Activated T-cell treated with anti-CD3 and anti-CD28 coated beads, Interleukin-2, amount 50 U/mL, for 4 hours (primary cell): Measurements from ENCODE around the gene CD34. TPM values are rescaled to one million over a fixed set of nuclear protein-coding genes. Genes with fewer than 3 reads are reported as not detected.

Source experiments
- ATAC-seq, 2 donors: fragments of 200-7000 bp; cut with Tn5 transposase; one replicate each; pipeline ENCODE4 v1.10.0; 2021
- DNase-seq: peaks from one replicate; pipeline ENCODE4 v3.0.0-alpha.2; 2020
- H3K27me3 Mint-ChIP-seq: one replicate; pipeline ENCODE4 v1.8.0; 2021; ENCODE audit warnings: low read depth, mixed read lengths
- H3K36me3 Mint-ChIP-seq: one replicate; pipeline ENCODE4 v1.8.0; 2022; ENCODE audit warnings: mixed read lengths; ENCODE audit not compliant: insufficient read depth
- H3K4me1 Mint-ChIP-seq: one replicate; pipeline ENCODE4 v1.8.0; 2021; ENCODE audit warnings: low read depth, mixed read lengths
- H3K4me3 Mint-ChIP-seq: one replicate; pipeline ENCODE4 v1.8.0; 2021; ENCODE audit warnings: mild to moderate bottlenecking, moderate library complexity, mixed read lengths
- H3K9me3 Mint-ChIP-seq: one replicate; pipeline ENCODE4 v1.8.0; 2021; ENCODE audit warnings: mixed read lengths
- total RNA-seq, 3 donors: library from RNA; stranded (reverse); gene quantifications; one replicate each; pipeline ENCODE4 v1.2.1, GENCODE V29; 2021

Gene CD34
- total RNA-seq, 3 donors from 2014 or later: 0.05 to 0.20 (median 0.08) TPM

DNA sequence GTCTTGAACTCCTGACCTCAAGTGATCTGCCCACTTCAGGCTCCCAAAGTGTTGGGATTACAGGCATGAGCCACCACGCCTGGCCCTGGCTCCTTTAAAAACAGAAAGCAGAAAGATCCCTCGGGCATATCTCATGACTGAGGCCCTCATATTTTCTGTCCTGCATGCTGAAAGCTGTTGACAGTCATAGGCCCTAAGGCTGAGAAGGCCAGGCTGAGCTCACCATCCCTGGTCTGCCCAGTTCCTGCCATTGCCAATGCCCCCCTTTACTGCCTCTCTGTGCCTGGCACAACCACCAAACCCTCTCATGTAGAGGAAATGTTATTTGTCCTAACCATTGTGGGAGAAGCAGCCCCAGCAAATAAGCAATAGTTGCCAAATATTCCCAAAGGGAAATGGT lies 12.7 kb downstream of the CD34 start:
- H3K4me3 Mint-ChIP-seq: no peak overlapping the region
- no peaks in the 10 kb centered on the region for H3K36me3 Mint-ChIP-seq
- DNase-seq (no peak), ATAC-seq (no peak)
- no peaks in the 10 kb centered on the region for H3K27me3 Mint-ChIP-seq
- no peaks in the 10 kb centered on the region for H3K9me3 Mint-ChIP-seq
- H3K4me1 Mint-ChIP-seq: no peaks in the 10 kb centered on the region

DNA sequence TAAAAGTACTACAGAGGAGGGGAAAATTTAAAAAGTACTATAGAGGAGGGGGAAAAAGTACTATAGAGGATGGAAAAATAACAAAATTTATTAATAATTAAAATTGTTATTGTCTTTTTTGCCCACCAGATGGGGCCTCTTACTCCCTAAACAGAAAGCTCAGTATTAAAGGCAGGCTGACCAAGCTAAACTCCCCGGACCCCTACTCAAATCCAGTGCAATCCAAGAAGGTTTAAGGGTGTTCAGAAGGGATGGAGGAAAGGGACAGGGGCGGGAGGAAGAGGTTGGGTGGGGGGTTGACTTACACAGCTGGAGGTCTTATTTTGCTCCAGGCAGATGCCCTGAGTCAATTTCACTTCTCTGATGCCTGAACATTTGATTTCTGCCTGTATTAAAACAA lies 13.7 kb downstream of the CD34 start:
- Mint-ChIP-seq H3K9me3 (no peaks in the 10 kb centered on the region), H3K4me1 (no peaks in the 10 kb centered on the region), H3K36me3 (no peaks in the 10 kb centered on the region), H3K27me3 (no peaks in the 10 kb centered on the region), H3K4me3 (no peak overlapping the region)
- DNase-seq: no peak
- ATAC-seq: no peak

DNA sequence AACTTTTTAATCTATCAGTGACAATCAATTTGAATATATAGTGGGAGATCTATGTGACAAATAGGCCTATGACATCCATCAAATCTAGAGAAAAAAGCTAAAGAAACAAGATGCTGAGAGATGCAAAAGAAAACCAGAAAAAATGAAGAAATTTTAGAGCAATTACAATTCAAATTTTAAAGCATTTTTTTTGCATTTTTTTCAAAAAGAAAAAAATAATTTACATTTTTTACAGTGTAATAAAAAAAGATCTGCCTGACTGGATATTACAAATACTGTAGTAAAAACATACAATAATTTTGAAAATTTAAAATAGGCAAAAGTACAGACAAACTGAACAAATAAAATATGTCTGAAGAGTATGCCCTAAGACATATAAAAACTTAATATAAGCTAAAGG lies 14.4 kb downstream of the CD34 start:
- Mint-ChIP-seq H3K4me1 (no peaks in the 10 kb centered on the region), H3K27me3 (no peaks in the 10 kb centered on the region), H3K36me3 (no peaks in the 10 kb centered on the region), H3K9me3 (no peaks in the 10 kb centered on the region), H3K4me3 (no peak overlapping the region)
- no peak for ATAC-seq
- DNase-seq: no peak

DNA sequence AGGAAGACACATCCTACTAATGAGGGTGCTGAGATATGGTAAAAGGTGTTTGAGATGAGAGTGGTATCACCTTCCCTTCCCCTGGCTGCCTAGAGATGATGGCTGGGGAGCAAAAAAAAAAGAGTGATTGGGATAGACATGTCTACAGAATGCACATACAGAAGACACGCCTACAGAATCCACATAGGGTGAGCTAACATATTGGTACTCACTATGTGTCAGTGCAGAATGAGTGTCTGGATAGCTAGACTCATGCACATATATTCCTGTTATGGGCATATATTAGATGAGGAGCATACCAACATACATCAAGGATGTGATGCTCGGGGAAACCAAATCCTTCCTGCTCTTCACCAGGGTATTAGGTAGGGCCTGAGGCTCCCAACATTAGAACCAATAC lies 16.2 kb downstream of the CD34 start:
- Mint-ChIP-seq H3K4me3 (no peak overlapping the region), H3K9me3 (no peaks in the 10 kb centered on the region), H3K27me3 (no peaks in the 10 kb centered on the region), H3K4me1 (no peaks in the 10 kb centered on the region), H3K36me3 (no peaks in the 10 kb centered on the region)
- ATAC-seq (no peak), DNase-seq (no peak)

DNA sequence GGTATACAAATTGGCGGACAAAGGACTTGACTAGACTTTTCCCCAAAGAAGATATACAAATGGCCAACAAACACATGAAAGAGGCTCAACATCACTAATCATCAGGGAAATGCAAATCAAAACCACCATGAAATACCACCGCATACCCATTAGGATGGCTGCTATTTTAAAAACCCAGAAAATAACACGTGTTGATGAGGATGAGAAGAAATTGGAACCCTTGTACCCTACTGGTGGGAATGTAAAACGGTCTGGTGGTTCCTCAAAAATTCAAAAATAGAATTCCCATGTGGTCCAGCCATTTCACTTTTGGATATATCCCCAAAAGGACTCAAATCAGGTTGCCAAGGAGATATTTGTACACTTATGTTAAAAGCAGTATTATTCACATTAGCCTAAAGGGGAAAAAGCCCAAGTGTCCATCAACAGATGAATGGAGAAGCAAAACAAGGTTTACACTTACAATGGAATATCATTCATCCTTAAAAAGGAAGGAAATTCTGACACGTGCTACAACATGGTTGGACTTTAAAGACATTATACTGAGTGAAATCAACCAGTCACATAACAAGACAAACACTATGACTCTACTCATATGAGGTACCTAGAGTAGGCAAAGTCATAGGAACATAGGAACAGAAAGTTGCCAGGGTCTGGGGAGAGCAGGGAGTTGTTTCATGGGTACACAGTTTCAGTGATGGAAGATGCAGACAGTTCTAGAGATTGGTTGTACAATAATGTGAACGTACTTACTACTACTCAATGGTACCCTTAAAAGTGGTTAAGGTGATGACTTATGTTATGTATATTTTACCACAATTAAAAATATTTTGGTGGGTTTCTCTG lies 17.0 kb downstream of the CD34 start:
- Mint-ChIP-seq H3K36me3 (no peaks in the 10 kb centered on the region), H3K4me3 (no peak overlapping the region), H3K9me3 (no peaks in the 10 kb centered on the region), H3K27me3 (no peaks in the 10 kb centered on the region), H3K4me1 (no peaks in the 10 kb centered on the region)
- no peak for ATAC-seq
- no peak for DNase-seq

DNA sequence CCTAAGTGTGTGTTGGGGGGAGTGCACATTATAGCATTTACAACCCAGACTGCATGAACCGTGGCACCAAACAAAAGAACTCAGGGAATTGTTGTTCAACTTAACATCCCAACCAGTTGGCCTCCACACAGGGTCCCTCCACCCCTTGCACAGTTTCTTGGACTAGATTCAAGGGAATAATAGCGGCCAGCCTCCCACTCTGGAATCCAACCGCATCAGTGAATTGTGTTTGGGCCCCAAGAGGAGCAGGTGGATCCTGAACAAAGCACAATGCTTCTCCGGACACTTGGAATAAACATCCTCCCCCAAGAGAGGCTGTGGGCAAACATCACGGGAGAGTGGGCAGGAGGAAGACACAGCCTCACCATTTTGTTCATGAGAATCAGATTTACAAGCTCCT lies 18.2 kb downstream of the CD34 start:
- no peaks in the 10 kb centered on the region for H3K9me3 Mint-ChIP-seq
- DNase-seq (no peak), ATAC-seq (no peak)
- no peak overlapping the region for H3K4me3 Mint-ChIP-seq
- H3K4me1 Mint-ChIP-seq: peaks cover 2% of the 10 kb centered on the region
- H3K36me3 Mint-ChIP-seq: no peaks in the 10 kb centered on the region
- H3K27me3 Mint-ChIP-seq: no peaks in the 10 kb centered on the region

DNA sequence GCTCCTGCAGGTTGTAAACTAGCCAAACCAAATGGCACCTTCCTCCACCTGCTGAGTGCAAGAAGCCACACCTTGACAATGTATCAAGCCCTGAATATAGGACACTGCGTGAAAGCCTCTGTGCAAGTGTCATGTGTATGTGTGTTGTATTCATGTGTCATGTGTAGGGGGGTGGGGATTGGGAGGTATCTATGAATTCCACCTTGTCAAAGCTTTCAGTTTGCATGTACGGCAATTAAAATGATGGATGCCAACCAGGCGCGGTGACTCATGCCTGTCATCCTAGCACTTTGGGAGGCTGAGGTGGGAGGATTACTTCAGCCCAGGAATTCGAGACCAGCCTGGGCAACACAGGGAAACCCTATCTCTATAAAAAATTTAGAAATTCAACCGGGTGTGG lies 19.8 kb downstream of the CD34 start:
- Mint-ChIP-seq H3K36me3 (no peaks in the 10 kb centered on the region), H3K9me3 (no peaks in the 10 kb centered on the region), H3K4me1 (peaks cover 2% of the 10 kb centered on the region), H3K27me3 (peaks cover 5% of the 10 kb centered on the region), H3K4me3 (no peak overlapping the region)
- DNase-seq (no peak), ATAC-seq (no peak)

DNA sequence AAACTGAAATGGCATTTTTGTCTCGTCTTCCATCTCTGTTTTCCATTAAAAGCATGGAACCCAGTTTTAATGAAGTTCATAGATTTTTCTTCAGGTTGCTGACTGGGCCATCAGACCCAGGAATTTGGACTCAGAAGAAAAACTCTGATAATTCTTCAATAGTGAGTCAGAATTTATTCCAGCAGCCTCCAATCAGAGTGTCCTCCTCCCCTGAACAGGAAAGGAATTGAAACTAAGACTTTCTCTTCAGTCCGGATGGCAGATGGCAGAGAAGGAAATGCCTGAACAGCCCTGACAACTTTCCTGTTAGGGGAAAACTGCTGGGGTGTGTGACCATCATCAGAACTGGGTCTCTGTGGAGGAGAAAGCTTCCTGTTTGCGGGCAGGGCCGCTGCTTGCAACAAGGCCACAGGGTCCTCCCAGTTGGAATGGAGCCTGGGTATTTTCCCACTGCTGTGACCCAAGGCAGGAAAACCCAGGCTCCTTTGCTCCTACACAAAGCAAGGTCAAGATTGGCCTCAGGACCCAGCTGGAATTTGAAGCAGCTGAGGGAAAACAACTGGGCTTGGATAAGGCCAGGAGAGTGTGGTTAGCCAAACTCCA lies 20.7 kb downstream of the CD34 start:
- no peak for DNase-seq

DNA sequence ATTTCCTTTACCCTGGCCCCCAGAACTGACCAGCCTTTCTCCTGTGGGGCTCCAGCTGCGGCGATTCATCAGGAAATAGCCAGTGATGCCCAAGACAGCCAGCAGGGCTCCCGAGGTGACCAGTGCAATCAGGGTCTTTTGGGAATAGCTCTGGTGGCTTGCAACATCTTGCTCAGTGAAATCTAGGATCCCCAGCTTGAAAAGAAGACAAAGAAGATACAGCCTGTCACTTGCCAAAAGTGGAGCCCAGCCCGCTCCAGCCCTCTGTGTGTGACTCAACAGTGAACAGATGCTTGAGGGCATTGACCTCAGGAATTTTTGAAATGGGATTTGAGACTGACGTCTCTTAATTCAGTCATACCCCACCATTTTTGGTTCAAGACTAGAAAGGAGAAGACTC lies 22.3 kb downstream of the CD34 start:
- Mint-ChIP-seq H3K36me3 (no peaks in the 10 kb centered on the region), H3K4me3 (no peak overlapping the region), H3K27me3 (peaks cover 5% of the 10 kb centered on the region), H3K9me3 (no peaks in the 10 kb centered on the region), H3K4me1 (peaks cover 18% of the 10 kb centered on the region)
- DNase-seq: no peak
- ATAC-seq: no peak

More for the DNA sequence above, 20.7 kb downstream of the CD34 start:
- ATAC-seq: no peak
- Mint-ChIP-seq H3K36me3 (no peaks in the 10 kb centered on the region), H3K9me3 (no peaks in the 10 kb centered on the region), H3K4me1 (peaks cover 2% of the 10 kb centered on the region), H3K4me3 (no peak overlapping the region), H3K27me3 (peaks cover 5% of the 10 kb centered on the region)

DNA sequence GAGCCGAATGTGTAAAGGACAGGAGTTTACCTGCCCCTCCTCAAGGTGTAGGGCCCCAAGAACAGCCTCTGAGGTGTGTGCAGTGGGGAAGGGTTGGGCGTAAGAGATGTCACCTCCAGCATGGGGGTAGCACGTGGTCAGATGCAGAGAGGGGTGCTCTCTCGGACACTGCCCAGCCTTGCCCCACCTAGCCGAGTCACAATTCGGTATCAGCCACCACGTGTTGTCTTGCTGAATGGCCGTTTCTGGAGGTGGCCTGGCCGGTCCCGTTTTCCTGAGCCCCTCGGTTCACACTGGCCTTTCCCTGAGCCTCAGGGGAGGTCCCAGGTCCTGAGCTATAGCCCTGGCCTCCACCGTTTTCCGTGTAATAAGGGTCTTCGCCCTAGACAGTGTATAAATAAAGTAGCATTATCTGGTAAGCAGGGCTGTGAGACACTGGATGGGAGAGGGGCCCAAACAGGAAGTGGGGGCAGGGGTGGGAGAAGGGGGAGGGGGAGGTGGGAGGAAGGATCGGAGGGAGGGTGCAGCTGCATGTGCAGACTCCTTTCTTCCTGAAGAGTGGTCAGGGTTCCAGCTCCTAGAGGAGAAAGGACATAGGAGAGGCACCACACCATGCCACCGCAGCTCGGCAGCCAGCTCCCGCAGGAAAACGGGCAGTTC lies 23.3 kb downstream of the CD34 start:
- Mint-ChIP-seq H3K9me3 (no peaks in the 10 kb centered on the region), H3K4me1 (peaks cover 27% of the 10 kb centered on the region)
- DNase-seq: no peak

DNA sequence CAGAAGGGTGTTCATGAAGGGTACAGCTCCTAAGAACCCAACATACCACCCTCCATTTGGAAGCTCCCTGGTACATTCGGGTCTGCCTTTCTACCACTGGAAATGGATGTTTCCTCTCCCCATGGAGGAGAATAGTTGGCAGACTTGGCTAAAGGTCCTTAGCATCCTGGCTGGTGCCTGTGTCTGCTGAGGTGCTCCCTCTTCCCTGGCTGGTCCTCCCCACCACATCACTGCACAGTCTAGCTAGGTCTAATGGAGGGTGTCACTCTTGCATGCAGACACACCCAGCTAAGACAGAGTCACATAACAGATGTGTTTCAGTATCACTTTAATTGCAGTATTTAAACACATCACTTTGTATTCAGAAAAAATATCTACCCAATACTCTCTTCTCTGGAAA lies 24.7 kb downstream of the CD34 start:
- no peak overlapping the region for H3K4me3 Mint-ChIP-seq
- no peak for DNase-seq
- no peak for ATAC-seq
- no peaks in the 10 kb centered on the region for H3K36me3 Mint-ChIP-seq
- H3K9me3 Mint-ChIP-seq: no peaks in the 10 kb centered on the region
- peaks cover 36% of the 10 kb centered on the region for H3K4me1 Mint-ChIP-seq
- H3K27me3 Mint-ChIP-seq: peaks cover 5% of the 10 kb centered on the region

More for the DNA sequence above, 23.3 kb downstream of the CD34 start:
- H3K36me3 Mint-ChIP-seq: no peaks in the 10 kb centered on the region
- H3K4me3 Mint-ChIP-seq: no peak overlapping the region
- H3K27me3 Mint-ChIP-seq: peaks cover 5% of the 10 kb centered on the region
- no peak for ATAC-seq

DNA sequence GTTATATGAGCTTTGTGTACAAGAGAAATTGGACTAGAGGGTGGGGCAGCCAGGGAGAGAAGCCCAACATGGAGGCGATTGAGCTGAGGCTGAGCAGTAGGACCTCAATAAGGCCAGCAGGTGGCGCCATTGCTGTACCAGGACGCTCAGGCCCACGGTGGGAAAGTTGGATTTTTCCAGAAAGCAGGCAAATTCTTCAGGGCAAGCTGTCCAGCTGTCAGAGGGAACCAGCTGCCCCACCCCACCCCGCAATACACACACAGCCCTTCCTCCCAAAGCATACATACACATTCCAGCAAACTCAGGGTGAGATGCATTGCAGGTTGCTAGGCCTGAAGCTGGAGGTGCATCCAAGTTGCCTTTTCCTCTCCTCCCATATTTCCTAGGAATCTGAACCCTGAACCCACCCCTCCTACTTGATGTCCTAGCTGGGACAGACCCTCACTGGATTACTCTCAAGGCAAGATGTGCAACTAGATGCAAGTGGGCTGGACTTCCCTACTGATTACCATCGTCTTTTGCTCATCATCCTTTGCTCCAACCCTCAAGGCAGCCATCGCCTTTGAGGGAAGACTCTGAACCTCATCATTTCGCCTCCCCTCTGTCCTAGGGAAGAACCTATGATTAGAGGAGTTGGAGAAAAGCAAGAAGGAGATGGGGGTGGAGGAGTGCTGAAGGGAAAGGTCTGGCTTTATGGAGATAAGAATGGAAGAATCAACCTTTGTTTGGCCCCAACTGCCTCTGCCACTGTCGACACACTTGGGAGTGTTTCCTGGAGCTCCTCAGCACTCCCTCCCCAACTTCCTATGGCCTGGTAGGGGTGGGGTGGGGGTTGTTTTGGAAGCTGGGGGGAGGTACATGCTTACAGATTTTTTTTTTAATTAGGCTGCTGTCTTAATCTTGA lies 25.5 kb downstream of the CD34 start:
- peaks cover 36% of the 10 kb centered on the region for H3K4me1 Mint-ChIP-seq
- DNase-seq: peak; percentile 61
- peak; percentile 64 to 68 for ATAC-seq
- no peaks in the 10 kb centered on the region for H3K9me3 Mint-ChIP-seq
- H3K36me3 Mint-ChIP-seq: no peaks in the 10 kb centered on the region
- peaks cover 5% of the 10 kb centered on the region for H3K27me3 Mint-ChIP-seq
- no peak overlapping the region for H3K4me3 Mint-ChIP-seq

DNA sequence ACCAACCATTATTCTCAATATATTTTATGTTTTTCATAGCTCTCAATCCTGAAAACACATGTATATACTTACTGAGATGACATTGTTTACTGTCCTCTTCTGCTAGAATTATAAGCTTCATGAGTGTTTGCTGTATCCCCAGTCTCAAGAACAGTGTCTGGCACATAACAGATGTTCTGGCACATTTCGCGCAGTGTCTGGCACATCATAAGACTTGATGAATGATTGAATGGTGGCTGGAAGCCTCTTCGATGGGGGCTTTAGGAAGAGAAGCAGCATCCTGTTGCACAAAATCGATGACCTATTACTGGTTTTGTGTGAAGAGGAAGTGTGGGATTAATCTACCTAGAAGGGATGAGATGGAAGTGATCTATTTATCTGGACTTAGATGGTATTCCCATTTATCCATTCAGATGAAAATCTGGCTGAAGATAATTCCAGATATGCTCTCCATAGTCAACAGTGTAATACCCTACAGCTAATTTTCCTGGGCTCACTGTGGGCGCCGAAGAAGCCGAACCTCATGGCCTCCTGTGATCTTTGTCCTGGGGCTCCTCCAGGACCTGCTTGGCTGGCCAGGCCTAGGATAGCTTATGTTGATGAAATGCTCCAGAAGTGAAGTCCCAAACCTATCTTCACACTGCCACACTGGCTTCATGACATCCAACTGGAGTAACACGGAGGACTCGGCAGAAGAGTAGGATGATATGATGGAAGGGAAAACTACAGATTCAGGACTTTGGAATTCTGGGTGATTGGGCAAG lies 26.5 kb downstream of the CD34 start:
- no peaks in the 10 kb centered on the region for H3K36me3 Mint-ChIP-seq
- ATAC-seq (no peak), DNase-seq (no peak)
- H3K4me1 Mint-ChIP-seq: peaks cover 37% of the 10 kb centered on the region
- peak overlapping the region; percentile 84 for H3K4me3 Mint-ChIP-seq
- no peaks in the 10 kb centered on the region for H3K9me3 Mint-ChIP-seq
- H3K27me3 Mint-ChIP-seq: peaks cover 5% of the 10 kb centered on the region
